GM12878 (cell line): Measurements from ENCODE around the gene MAST4. TPM values are rescaled to one million over a fixed set of nuclear protein-coding genes. Genes with fewer than 3 reads are reported as not detected.

Experiments used
- ATAC-seq: fragments of 200-7000 bp; cut with Tn5 transposase; 3 replicates; pipeline ENCODE4 v1.9.1; 2020; ENCODE audit warnings: mild to moderate bottlenecking, moderate library complexity
- BruUV-seq: library from RNA; stranded (reverse); fragments of 400-500 nt; replicated peaks from 2 replicates; lab custom pipeline; 2021; lab: Mats Ljungman, UMichigan
- CTCF ChIA-PET: fragments of 300-600 bp; sonication (Branson Sonifier 250); formaldehyde crosslinking; extraction: SDS; loops from one replicate; lab custom pipeline; 2021; ENCODE audit warnings: inconsistent platforms; lab: Yijun Ruan, JAX
- POLR2A ChIA-PET: fragments of 350-600 bp; formaldehyde crosslinking; extraction: SDS; loops from one replicate; lab custom pipeline; 2021; ENCODE audit warnings: inconsistent platforms; lab: Charles Lee
- RAD21 ChIA-PET: fragments of 300-600 bp; sonication (Branson Sonifier 250); formaldehyde crosslinking; loops from one replicate; lab custom pipeline; 2023; ENCODE audit warnings: antibody characterized with exemption; ENCODE audit not compliant: unreplicated experiment; lab: Charles Lee
- SMC1A ChIA-PET: fragments of 300-600 bp; sonication (Branson Sonifier 250); formaldehyde crosslinking; loops from one replicate; lab custom pipeline; 2023; ENCODE audit not compliant: unreplicated experiment, uncharacterized antibody; lab: Charles Lee
- DNase-seq: peaks from one replicate; pipeline ENCODE4 v3.0.0-alpha.2; 2011; ENCODE audit warnings: low read depth, low spot score
- FAIRE-seq: peaks from 3 replicates; lab custom pipeline; 2011; peaks lifted over from hg19 to GRCh38; lab: Jason Lieb, UNC
- H2AFZ ChIP-seq: 2 replicates; pipeline ENCODE4 v1.6.0; 2011; ENCODE audit warnings: low read depth, low read length, control low read depth; ENCODE audit not compliant: control insufficient read depth
- H3K27ac ChIP-seq: 2 replicates; pipeline ENCODE4 v1.5.1; 2011; ENCODE audit warnings: control low read depth; ENCODE audit not compliant: control insufficient read depth, insufficient read depth
- H3K27me3 ChIP-seq, 2 experiments: replicated peaks in 1 of 2; 2 replicates each; pipeline versions ENCODE4 v1.6.0 to v1.6.1; 2011; ENCODE audit warnings: low read length in 1 of 2; ENCODE audit not compliant: control insufficient read depth in 2 of 2, insufficient read depth in 2 of 2
- H3K36me3 ChIP-seq, 2 experiments: 2 replicates each; pipeline ENCODE4 v1.5.1; 2011; ENCODE audit warnings: low read length in 1 of 2; ENCODE audit not compliant: control insufficient read depth in 2 of 2, insufficient read depth in 2 of 2
- H3K4me1 ChIP-seq: 2 replicates; pipeline ENCODE4 v1.6.1; 2011; ENCODE audit warnings: mild to moderate bottlenecking, low read length, moderate library complexity, mixed read lengths; ENCODE audit not compliant: control insufficient read depth, insufficient read depth
- H3K4me2 ChIP-seq: 2 replicates; pipeline ENCODE4 v1.6.0; 2011; ENCODE audit warnings: control low read depth; ENCODE audit not compliant: control insufficient read depth, insufficient read depth
- H3K4me3 ChIP-seq: fragments of 200-600 bp; sonication (generic); 2 replicates; pipeline ENCODE4 v1.5.1; 2016
- H3K79me2 ChIP-seq: 2 replicates; pipeline ENCODE4 v1.6.0; 2011; ENCODE audit warnings: low read length; ENCODE audit not compliant: control insufficient read depth, insufficient read depth
- H3K9ac ChIP-seq: 2 replicates; pipeline ENCODE4 v1.8.0; 2011; ENCODE audit warnings: low read length, control low read depth, mixed read lengths; ENCODE audit not compliant: control insufficient read depth, insufficient read depth
- H3K9me3 ChIP-seq: replicated peaks from 3 replicates; pipeline ENCODE4 v1.5.1; 2011; ENCODE audit warnings: mild to moderate bottlenecking, low read length; ENCODE audit not compliant: control insufficient read depth, insufficient read depth
- H4K20me1 ChIP-seq: 2 replicates; pipeline ENCODE4 v1.6.0; 2011; ENCODE audit not compliant: control insufficient read depth, insufficient read depth
- CEBPB ChIP-seq, 2 experiments: fragments of 150-350 bp in 1 of 2; IDR thresholded peaks; 2 replicates each; pipeline ENCODE4 v1.6.1; 2012 to 2014; ENCODE audit warnings: low read depth in 2 of 2, low read length in 2 of 2, borderline replicate concordance in 1 of 2, inconsistent platforms in 1 of 2
- CREM ChIP-seq: IDR thresholded peaks from 2 replicates; pipeline ENCODE4 v1.6.1; 2014; ENCODE audit warnings: antibody characterized with exemption, low read depth
- HDAC6 ChIP-seq: fragments of 200-600 bp; sonication (generic); IDR thresholded peaks from one replicate; pipeline ENCODE4 v1.8.0; 2017; ENCODE audit warnings: antibody characterized with exemption; ENCODE audit not compliant: unreplicated experiment
- IRF4 ChIP-seq: IDR thresholded peaks from 2 replicates; pipeline ENCODE4 v1.6.1; 2011; ENCODE audit warnings: low read depth, low read length
- MEF2A ChIP-seq: IDR thresholded peaks from 2 replicates; pipeline ENCODE4 v1.6.1; 2011; ENCODE audit warnings: low read depth, mild to moderate bottlenecking, low read length, moderate library complexity; ENCODE audit not compliant: insufficient read depth
- MYB ChIP-seq: fragments of 150-350 bp; IDR thresholded peaks from 2 replicates; pipeline ENCODE4 v1.6.1; 2014; ENCODE audit warnings: mild to moderate bottlenecking, low read depth, low read length, borderline replicate concordance
- NFYA ChIP-seq: IDR thresholded peaks from 2 replicates; pipeline ENCODE4 v1.6.1; 2011; ENCODE audit warnings: low read depth, mild to moderate bottlenecking, low read length, improper control_type of control experiment, borderline replicate concordance
- NFYB ChIP-seq: IDR thresholded peaks from 2 replicates; pipeline ENCODE4 v1.6.1; 2011; ENCODE audit warnings: low read depth, mild to moderate bottlenecking, low read length, improper control_type of control experiment, moderate library complexity; ENCODE audit not compliant: insufficient read depth
- NRF1 ChIP-seq: conservative IDR thresholded peaks from 2 replicates; pipeline ENCODE4 v1.6.1; 2011; ENCODE audit warnings: mild to moderate bottlenecking, low read depth, low read length, improper control_type of control experiment
- POLR2AphosphoS5 ChIP-seq: IDR thresholded peaks from 2 replicates; pipeline ENCODE4 v1.6.1; 2011; ENCODE audit warnings: mild to moderate bottlenecking, low read length, inconsistent platforms
- RAD21 ChIP-seq: IDR thresholded peaks from 2 replicates; pipeline ENCODE4 v1.6.1; 2011; ENCODE audit warnings: mild to moderate bottlenecking, low read depth, low read length, moderate library complexity; ENCODE audit not compliant: insufficient read depth
- RCOR1 ChIP-seq: conservative IDR thresholded peaks from 2 replicates; pipeline ENCODE4 v1.6.1; 2012; ENCODE audit warnings: low read depth, low read length, improper control_type of control experiment
- RFX5 ChIP-seq: IDR thresholded peaks from 2 replicates; pipeline ENCODE4 v1.6.1; 2011; ENCODE audit warnings: low read depth, low read length, improper control_type of control experiment
- WRNIP1 ChIP-seq: IDR thresholded peaks from 2 replicates; pipeline ENCODE4 v1.6.1; 2011; ENCODE audit warnings: low read depth, low read length, improper control_type of control experiment, borderline replicate concordance
- YY1 ChIP-seq: IDR thresholded peaks from 2 replicates; pipeline ENCODE4 v1.6.1; 2011; ENCODE audit warnings: low read depth, mild to moderate bottlenecking, low read length
- ZNF24 ChIP-seq: fragments of 450-650 bp; IDR thresholded peaks from 2 replicates; pipeline ENCODE4 v1.6.1; 2017; ENCODE audit warnings: antibody characterized with exemption, mild to moderate bottlenecking
- WGBS: methylation state at CpG from one replicate; pipeline ENCODE4 v1.1.6; 2016; ENCODE audit warnings: low lambda C conversion rate; ENCODE audit not compliant: insufficient replicate concordance, insufficient coverage; ENCODE audit errors: missing lambda C conversion rate; 5-methylcytosine and 5-hydroxymethylcytosine counted together
- in situ Hi-C: fragments of 300-500 bp; cut with MboI; formaldehyde crosslinking; loops from 9 replicates; pipeline ENCODE4 v1.14.3; 2018; ENCODE audit warnings: mixed read lengths
- intact Hi-C: fragments of 100-400 bp; cut with micrococcal nuclease; formaldehyde crosslinking; loops from one replicate; pipeline ENCODE4 v1.14.2; 2022; ENCODE audit not compliant: unreplicated experiment
- polyA plus RNA-seq, 11 experiments: library from polyadenylated mRNA; depleted of rRNA in 4 of 11; unstranded in 6 of 11; stranded (reverse) in 5 of 11; fragments of >200 nt; fragmentation: Nextera tagmentation in 4 of 11; fragmentation: Illumina TruSeq in 1 of 11; extraction: Ambion mirVana in 4 of 11; extraction: Trizol in 1 of 11; gene quantifications; 1 replicate in 1 of 11; 2 replicates in 10 of 11; pipeline versions ENCODE4 v1.2.1 to v1.2.3, GENCODE V29; 2011 to 2016; ENCODE audit warnings: inconsistent platforms in 2 of 11, missing spikeins in 2 of 11, low read depth in 1 of 11
- total RNA-seq, 4 experiments: library from RNA; depleted of rRNA in 3 of 4; stranded (reverse); fragments of >200 nt in 3 of 4; fragmentation: Illumina TruSeq in 1 of 4; extraction: Trizol in 1 of 4; gene quantifications; 2 replicates each; pipeline versions ENCODE4 v1.2.1 to v1.2.3, GENCODE V29; 2013 to 2021
- TF ChIP-seq, protein P1 (sequence below): IDR thresholded peaks from 2 replicates; pipeline ENCODE4 v1.6.1; 2012; ENCODE audit warnings: mild to moderate bottlenecking, low read depth, low read length
- TF ChIP-seq, protein P2 (sequence below): IDR thresholded peaks from 2 replicates; pipeline ENCODE4 v1.6.1; 2012; ENCODE audit warnings: low read depth, low read length, improper control_type of control experiment

The MAST4 gene
- total and polyA plus RNA-seq, 10 of the 15 experiments (the other 5 are each of a cell fraction or from before 2014, with no cell fraction given): 0.02 to 1.6 (median 0.29) TPM; not detected in 1

DNA sequence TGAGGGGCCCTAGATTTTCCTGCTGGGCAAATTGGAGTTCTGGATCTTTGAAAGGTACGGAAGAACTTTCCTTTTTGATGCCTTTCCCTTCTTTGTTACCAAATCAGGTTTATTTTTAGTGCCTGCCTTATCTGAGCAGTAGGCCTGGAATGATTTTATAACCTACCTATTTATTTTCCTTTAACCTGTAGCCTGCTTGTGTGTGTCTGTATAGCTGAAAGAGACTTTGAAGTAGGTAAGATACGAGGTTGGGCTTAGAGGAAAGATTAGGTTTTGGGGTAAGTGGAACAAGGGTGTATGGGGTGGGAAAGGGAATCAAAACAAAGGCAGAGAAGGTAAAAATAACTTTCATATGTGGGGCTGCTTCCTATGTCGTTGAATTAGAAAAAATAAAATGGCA lies 389.2 kb downstream of the MAST4 start:
- intact Hi-C loops: loop anchor here (10.0 kb wide), 1 partner anchor 169 kb away; no protein-coding TSS in a partner anchor
- CTCF ChIA-PET: no interaction called here

More for the DNA sequence above, 389.2 kb downstream of the MAST4 start:
- no peaks in the 10 kb centered on the region for H3K4me1 ChIP-seq
- 6% methylated on average over 3 of the region's 3 CpGs for WGBS
- H3K4me3 ChIP-seq: no peak overlapping the region
- no peaks in the 10 kb centered on the region for H3K9me3 ChIP-seq
- ChIA-PET POLR2A (no interaction called here), SMC1A (no interaction called here), RAD21 (no interaction called here)
- no TSS peak for BruUV-seq
- ATAC-seq (no peak), DNase-seq (no peak), FAIRE-seq (no peak)
- no peaks in the 10 kb centered on the region for H3K36me3 ChIP-seq
- no peak overlapping the region for H3K4me2 ChIP-seq
- H3K27me3 ChIP-seq: no peaks in the 10 kb centered on the region
- H4K20me1 ChIP-seq: no peaks in the 10 kb centered on the region
- TF ChIP-seq NRF1 (no peak), CEBPB (IDR thresholded peaks at IDR 0.05; ENCODE audit: borderline replicate concordance in 1 of 2, low read depth in 2 of 2, low read length in 2 of 2) (no peak), NFYA (no peak), ZNF24 (no peak), IRF4 (no peak), CREM (no peak), NFYB (no peak), HDAC6 (no peak), MEF2A (no peak), YY1 (no peak), RAD21 (no peak), RFX5 (no peak), RCOR1 (no peak), WRNIP1 (no peak), POLR2AphosphoS5 (no peak), MYB (no peak)
- TF ChIP-seq, protein P1, sequence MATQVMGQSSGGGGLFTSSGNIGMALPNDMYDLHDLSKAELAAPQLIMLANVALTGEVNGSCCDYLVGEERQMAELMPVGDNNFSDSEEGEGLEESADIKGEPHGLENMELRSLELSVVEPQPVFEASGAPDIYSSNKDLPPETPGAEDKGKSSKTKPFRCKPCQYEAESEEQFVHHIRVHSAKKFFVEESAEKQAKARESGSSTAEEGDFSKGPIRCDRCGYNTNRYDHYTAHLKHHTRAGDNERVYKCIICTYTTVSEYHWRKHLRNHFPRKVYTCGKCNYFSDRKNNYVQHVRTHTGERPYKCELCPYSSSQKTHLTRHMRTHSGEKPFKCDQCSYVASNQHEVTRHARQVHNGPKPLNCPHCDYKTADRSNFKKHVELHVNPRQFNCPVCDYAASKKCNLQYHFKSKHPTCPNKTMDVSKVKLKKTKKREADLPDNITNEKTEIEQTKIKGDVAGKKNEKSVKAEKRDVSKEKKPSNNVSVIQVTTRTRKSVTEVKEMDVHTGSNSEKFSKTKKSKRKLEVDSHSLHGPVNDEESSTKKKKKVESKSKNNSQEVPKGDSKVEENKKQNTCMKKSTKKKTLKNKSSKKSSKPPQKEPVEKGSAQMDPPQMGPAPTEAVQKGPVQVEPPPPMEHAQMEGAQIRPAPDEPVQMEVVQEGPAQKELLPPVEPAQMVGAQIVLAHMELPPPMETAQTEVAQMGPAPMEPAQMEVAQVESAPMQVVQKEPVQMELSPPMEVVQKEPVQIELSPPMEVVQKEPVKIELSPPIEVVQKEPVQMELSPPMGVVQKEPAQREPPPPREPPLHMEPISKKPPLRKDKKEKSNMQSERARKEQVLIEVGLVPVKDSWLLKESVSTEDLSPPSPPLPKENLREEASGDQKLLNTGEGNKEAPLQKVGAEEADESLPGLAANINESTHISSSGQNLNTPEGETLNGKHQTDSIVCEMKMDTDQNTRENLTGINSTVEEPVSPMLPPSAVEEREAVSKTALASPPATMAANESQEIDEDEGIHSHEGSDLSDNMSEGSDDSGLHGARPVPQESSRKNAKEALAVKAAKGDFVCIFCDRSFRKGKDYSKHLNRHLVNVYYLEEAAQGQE: no peak
- TF ChIP-seq, protein P2, sequence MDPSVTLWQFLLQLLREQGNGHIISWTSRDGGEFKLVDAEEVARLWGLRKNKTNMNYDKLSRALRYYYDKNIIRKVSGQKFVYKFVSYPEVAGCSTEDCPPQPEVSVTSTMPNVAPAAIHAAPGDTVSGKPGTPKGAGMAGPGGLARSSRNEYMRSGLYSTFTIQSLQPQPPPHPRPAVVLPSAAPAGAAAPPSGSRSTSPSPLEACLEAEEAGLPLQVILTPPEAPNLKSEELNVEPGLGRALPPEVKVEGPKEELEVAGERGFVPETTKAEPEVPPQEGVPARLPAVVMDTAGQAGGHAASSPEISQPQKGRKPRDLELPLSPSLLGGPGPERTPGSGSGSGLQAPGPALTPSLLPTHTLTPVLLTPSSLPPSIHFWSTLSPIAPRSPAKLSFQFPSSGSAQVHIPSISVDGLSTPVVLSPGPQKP: no peak
- H3K27ac ChIP-seq: no peak overlapping the region
- no peak overlapping the region for H3K9ac ChIP-seq
- H3K79me2 ChIP-seq: no peaks in the 10 kb centered on the region
- in situ Hi-C loops: no loop called here
- no peak overlapping the region for H2AFZ ChIP-seq
